ENCODE measurements around the gene CSAD. TPM values are rescaled to one million over a fixed set of nuclear protein-coding genes. Genes with fewer than 3 reads are reported as not detected.
A peak's percentile ranks its signal among the peaks of the same experiment; 100 is the strongest.

CSAD gene
- total and polyA plus RNA-seq, 2 experiments from 2014 or later, result 15.7 to 16.8 TPM

GRCh38 chr12:53185582-53186153, 4.9 kb upstream of the CSAD start:
- Histone ChIP-seq H3K27me3 (no peaks in the 10 kb centered on the region), H3K4me2 (no peak overlapping the region), H3K27ac (no peak overlapping the region), H3K9me2 (replicated peaks; ENCODE audit: insufficient read depth) (no peaks in the 10 kb centered on the region), H2AFZ (no peak overlapping the region), H3K36me3 (replicated peaks; ENCODE audit: insufficient read depth, low read depth) (no peaks in the 10 kb centered on the region), H3K79me2 (peaks cover 36% of the 10 kb centered on the region), H3K4me3 (no peak overlapping the region), H4K20me1 (ENCODE audit: insufficient read depth, poor library complexity, severe bottlenecking) (peaks cover 6% of the 10 kb centered on the region), H3K4me1 (ENCODE audit: insufficient read depth) (peaks cover 23% of the 10 kb centered on the region), H3K9me3 (ENCODE audit: low read depth) (no peaks in the 10 kb centered on the region)
- DNase-seq (ENCODE audit: low spot score), result no peak
- TF ChIP-seq EZH2 (IDR thresholded peaks at IDR 0.05; ENCODE audit: borderline replicate concordance) (no peak), CTCF (IDR thresholded peaks at IDR 0.05; ENCODE audit: poor library complexity) (no peak), EZH2phosphoT487 (IDR thresholded peaks at IDR 0.05; ENCODE audit: low read depth, severe bottlenecking, unreplicated experiment) (no peak)
- WGBS (ENCODE audit: low lambda C conversion rate, missing lambda C conversion rate), result 100% methylated on average over 3 of the region's 3 CpGs

- Histone ChIP-seq H3K4me2 (no peak overlapping the region), H3K27ac (no peak overlapping the region), H3K9me3 (ENCODE audit: low read depth) (no peaks in the 10 kb centered on the region), H3K9me2 (replicated peaks; ENCODE audit: insufficient read depth) (no peaks in the 10 kb centered on the region), H4K20me1 (ENCODE audit: insufficient read depth, poor library complexity, severe bottlenecking) (peaks cover 6% of the 10 kb centered on the region), H3K4me3 (no peak overlapping the region), H3K27me3 (no peaks in the 10 kb centered on the region), H3K4me1 (ENCODE audit: insufficient read depth) (peaks cover 23% of the 10 kb centered on the region), H3K79me2 (peaks cover 36% of the 10 kb centered on the region), H3K36me3 (replicated peaks; ENCODE audit: insufficient read depth, low read depth) (no peaks in the 10 kb centered on the region), H2AFZ (no peak overlapping the region)
- TF ChIP-seq CTCF (IDR thresholded peaks at IDR 0.05; ENCODE audit: poor library complexity) (no peak), EZH2 (IDR thresholded peaks at IDR 0.05; ENCODE audit: borderline replicate concordance) (no peak), EZH2phosphoT487 (IDR thresholded peaks at IDR 0.05; ENCODE audit: low read depth, severe bottlenecking, unreplicated experiment) (no peak)
- WGBS (ENCODE audit: low lambda C conversion rate, missing lambda C conversion rate), result 94% methylated on average over 6 of the region's 6 CpGs
- no peak for DNase-seq (ENCODE audit: low spot score)
Observed at GRCh38 chr12:53184828-53185227, 4.1 kb upstream of the CSAD start.

- Histone ChIP-seq H3K4me2 (peak overlapping the region; percentile 89), H3K9me2 (replicated peaks; ENCODE audit: insufficient read depth) (no peaks in the 10 kb centered on the region), H3K9me3 (ENCODE audit: low read depth) (no peaks in the 10 kb centered on the region), H2AFZ (no peak overlapping the region), H3K79me2 (peaks cover 51% of the 10 kb centered on the region), H3K27ac (peak overlapping the region; percentile 94), H3K36me3 (replicated peaks; ENCODE audit: insufficient read depth, low read depth) (no peaks in the 10 kb centered on the region), H3K4me1 (ENCODE audit: insufficient read depth) (peaks cover 30% of the 10 kb centered on the region), H3K27me3 (no peaks in the 10 kb centered on the region), H4K20me1 (ENCODE audit: insufficient read depth, poor library complexity, severe bottlenecking) (peaks cover 6% of the 10 kb centered on the region), H3K4me3 (no peak overlapping the region)
- WGBS (ENCODE audit: low lambda C conversion rate, missing lambda C conversion rate), result 38% methylated on average over 2 of the region's 2 CpGs
- DNase-seq (ENCODE audit: low spot score), result no peak
- TF ChIP-seq CTCF (IDR thresholded peaks at IDR 0.05; ENCODE audit: poor library complexity) (no peak), EZH2phosphoT487 (IDR thresholded peaks at IDR 0.05; ENCODE audit: low read depth, severe bottlenecking, unreplicated experiment) (no peak), EZH2 (IDR thresholded peaks at IDR 0.05; ENCODE audit: borderline replicate concordance) (no peak)
Observed at GRCh38 chr12:53182903-53183302, 2.2 kb upstream of the CSAD start.

Measured in hepatocyte (in vitro differentiated cells).